IPS-20b (cell line): ENCODE data around the gene LRRC74B.
A peak's percentile ranks its signal among the peaks of the same experiment; 100 is the strongest.
"Not testable (repeated sequence)": the region's sequence is repeated elsewhere in the genome, so short reads cannot be mapped to it uniquely, and the experiment has no call there.

Source experiments
- H3K27ac ChIP-seq: one replicate; pipeline ENCODE4 v1.5.1; 2013; ENCODE audit warnings: low read length
- H3K27me3 ChIP-seq: 2 replicates; pipeline ENCODE4 v1.6.1; 2013; ENCODE audit warnings: mild to moderate bottlenecking, low read length, inconsistent platforms; ENCODE audit not compliant: insufficient read depth
- H3K36me3 ChIP-seq: 2 replicates; pipeline ENCODE4 v1.6.1; 2013; ENCODE audit warnings: low read depth, mild to moderate bottlenecking, inconsistent platforms, low read length, moderate library complexity; ENCODE audit not compliant: insufficient read depth
- H3K4me1 ChIP-seq: 2 replicates; pipeline ENCODE4 v1.6.1; 2013; ENCODE audit warnings: mild to moderate bottlenecking, control low read depth, inconsistent platforms, low read length, moderate library complexity; ENCODE audit not compliant: insufficient read depth
- H3K4me3 ChIP-seq: 2 replicates; pipeline ENCODE4 v1.5.1; 2013; ENCODE audit warnings: mild to moderate bottlenecking, low read length, inconsistent platforms
- H3K9ac ChIP-seq: 2 replicates; pipeline ENCODE4 v1.6.1; 2013; ENCODE audit warnings: low read depth, mild to moderate bottlenecking, inconsistent platforms, low read length, moderate library complexity
- H3K9me3 ChIP-seq: 2 replicates; pipeline ENCODE4 v1.6.1; 2013; ENCODE audit warnings: mild to moderate bottlenecking, low read depth, low read length, inconsistent platforms; ENCODE audit not compliant: insufficient read depth

The LRRC74B gene

DNA sequence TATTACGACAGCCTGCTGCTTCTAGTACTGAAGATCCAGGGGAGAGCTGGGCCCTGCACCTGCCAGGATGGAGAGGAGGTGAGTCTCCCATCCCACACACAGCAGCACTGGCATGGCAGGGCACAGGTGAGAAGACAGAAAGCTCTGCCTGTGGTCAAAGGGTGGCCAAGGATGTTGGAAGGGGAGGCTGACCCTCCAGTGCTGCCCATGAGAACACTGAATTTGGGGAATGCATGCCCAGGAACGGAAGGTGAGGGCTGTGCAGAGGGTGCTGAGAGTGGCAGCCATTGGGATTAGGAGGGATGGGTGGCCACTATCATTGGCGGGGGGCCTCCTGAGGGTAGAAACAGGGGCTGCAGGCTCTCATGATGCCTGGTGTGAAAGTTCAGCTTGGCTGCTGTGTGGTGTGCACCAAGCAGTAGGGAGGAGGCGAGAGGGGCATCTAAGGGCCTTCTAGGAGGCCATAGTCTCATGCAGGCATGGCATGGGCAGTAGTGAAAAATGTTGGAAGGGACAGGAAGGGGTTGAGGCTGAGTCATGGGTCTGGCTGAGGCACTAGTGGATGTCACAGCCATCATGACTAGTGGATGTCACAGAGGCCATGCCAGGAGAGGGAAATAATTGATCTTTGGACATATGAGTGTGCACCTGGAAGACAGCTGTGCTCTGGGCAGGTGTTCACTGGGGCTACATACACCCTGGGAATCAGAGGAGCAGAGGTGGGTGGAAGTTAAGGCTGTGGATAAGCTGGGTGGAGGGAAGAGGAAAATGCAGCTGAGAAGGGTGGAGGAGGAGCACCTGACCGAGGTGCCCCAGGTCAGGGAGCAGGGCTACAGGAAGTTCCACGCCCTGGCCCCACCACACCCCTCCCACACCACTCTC is 2.5 kb upstream of the LRRC74B start:
- H3K36me3 ChIP-seq = no peaks in the 10 kb centered on the region
- H3K27ac ChIP-seq = no peak overlapping the region
- H3K9ac ChIP-seq = no peak overlapping the region
- no peak overlapping the region for H3K4me3 ChIP-seq
- H3K9me3 ChIP-seq = no peaks in the 10 kb centered on the region
- H3K27me3 ChIP-seq = peaks cover 21% of the 10 kb centered on the region
- peaks cover 6% of the 10 kb centered on the region for H3K4me1 ChIP-seq

DNA sequence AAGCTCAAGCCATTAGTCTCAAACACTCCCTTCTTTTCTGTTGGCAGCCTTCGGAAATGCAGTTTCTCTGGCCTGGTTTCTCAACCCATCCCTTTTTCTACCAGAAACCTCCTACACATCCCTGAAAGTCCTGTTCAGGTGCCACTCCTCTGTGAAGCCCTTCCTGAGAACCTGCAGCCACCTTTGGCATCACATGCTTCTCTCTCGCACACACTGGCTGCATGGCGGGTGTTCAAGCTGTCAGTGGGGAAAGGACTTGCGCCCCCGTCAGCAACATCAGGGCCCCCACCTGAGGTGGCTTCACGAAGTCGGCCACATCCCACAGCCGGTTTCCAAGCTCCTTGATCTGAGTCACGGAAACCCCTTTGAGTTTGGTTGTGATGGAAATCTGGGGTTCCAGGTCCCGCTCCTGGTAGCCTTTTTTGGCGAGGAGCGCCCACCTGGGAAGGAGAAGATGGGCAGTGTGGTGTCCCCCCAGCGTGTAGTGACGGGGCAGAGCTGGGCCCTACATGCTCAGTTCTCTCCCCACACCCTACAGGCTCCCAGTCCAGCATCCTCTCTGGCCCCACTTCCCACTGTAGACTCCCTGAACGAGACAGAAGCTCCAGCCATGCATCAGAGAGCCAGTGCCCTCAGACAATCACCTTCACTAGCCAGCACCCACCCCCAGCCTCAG is 1.7 kb upstream of the LRRC74B start:
- H3K9me3 ChIP-seq = no peaks in the 10 kb centered on the region
- H3K27ac ChIP-seq = no peak overlapping the region
- peaks cover 21% of the 10 kb centered on the region for H3K27me3 ChIP-seq
- no peak overlapping the region for H3K9ac ChIP-seq
- no peaks in the 10 kb centered on the region for H3K36me3 ChIP-seq
- H3K4me1 ChIP-seq = peaks cover 6% of the 10 kb centered on the region
- no peak overlapping the region for H3K4me3 ChIP-seq

DNA sequence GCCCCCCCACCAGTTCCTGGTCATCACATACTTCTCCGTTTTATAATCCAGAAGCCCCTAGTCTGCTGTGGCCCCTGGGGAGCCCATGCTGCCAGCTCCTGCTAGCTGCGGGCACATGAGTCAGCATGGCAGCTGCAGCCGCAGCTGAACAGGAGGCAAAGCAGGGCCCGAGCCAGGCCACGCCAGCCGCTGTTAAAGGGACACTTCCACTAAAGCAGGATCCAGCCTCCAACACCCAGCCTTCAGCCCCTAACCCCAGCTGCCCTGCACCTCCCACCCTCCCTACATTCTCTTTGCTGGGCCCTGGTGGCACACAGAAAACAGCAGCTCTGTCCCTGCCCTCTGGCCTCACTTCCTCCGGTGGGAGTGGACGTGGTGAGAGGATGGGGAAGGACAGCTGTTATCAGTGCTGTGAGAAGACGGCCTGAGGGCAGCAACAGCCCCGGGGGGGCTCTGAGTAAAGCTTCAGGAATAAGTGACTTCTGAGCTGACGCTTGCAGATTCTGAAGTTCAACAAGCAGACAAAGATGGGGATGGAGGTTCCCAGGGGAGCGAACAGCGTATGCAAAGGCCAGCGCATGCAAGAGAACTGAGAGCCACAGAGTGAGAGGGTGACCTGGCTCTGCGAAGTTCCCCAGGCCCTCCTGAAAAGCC is 688 bp upstream of the LRRC74B start:
- no peaks in the 10 kb centered on the region for H3K36me3 ChIP-seq
- peaks cover 21% of the 10 kb centered on the region for H3K27me3 ChIP-seq
- H3K4me1 ChIP-seq = peaks cover 6% of the 10 kb centered on the region
- no peak overlapping the region for H3K9ac ChIP-seq
- peak overlapping the region; percentile 83 for H3K4me3 ChIP-seq
- no peaks in the 10 kb centered on the region for H3K9me3 ChIP-seq
- H3K27ac ChIP-seq = no peak overlapping the region

DNA sequence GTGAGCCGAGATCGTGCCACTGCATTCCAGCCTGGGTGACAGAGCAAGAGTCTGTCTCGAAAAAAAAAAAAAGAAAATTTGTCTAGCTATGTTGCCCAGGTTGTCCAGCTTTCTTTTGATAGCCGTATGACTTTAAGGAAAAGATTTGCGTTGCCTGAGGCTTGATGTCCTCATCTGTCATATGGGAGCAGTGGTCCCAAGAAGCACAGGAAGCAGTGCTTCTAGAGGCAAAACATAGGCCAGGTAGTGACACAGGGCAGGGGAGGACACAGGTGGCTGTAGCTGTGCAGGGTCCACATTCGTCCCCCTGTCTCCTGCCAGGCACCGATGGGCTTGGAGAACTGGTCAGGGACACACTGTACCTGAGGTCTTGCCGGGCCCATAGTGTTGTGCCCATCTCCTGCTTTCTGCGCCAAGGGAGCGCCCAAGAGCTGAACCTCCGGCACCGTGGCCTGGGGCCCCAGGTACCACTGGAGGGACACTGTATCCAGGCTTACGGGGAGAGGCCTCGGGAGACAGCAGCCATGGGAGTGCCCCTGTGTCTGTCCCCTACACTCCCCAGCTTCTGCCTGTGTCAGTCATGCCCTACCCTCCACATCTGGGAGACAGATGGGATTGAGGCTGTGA is 1.4 kb downstream of the LRRC74B start:
- no peak overlapping the region for H3K9ac ChIP-seq
- H3K27me3 ChIP-seq = peaks cover 21% of the 10 kb centered on the region

DNA sequence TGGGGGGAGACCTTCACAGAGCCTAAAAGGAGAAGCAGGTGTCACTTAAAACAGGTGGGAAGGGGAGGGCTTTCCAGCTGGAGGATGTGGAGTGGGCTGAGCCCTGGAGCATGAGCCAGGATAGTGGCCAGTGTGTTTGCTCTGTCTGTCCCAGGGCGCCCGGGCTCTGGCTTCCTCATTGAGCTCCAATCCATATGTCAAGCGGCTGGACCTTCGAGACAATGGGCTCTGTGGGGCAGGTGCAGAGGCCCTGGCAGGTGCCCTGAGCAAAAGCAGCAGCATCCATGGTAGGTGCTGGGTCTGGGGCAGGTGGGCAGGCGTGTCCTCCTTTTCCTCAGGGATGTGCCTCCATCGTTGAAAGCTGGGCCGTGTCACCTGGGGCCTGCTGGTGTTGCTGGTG is 2.0 kb downstream of the LRRC74B start:
- peaks cover 17% of the 10 kb centered on the region for H3K4me1 ChIP-seq
- no peak overlapping the region for H3K9ac ChIP-seq
- H3K9me3 ChIP-seq = no peaks in the 10 kb centered on the region
- no peak overlapping the region for H3K4me3 ChIP-seq
- peaks cover 21% of the 10 kb centered on the region for H3K27me3 ChIP-seq
- H3K36me3 ChIP-seq = no peaks in the 10 kb centered on the region
- no peak overlapping the region for H3K27ac ChIP-seq

More for the DNA sequence above, 1.4 kb downstream of the LRRC74B start:
- Histone ChIP-seq H3K9me3 (no peaks in the 10 kb centered on the region), H3K4me1 (peaks cover 16% of the 10 kb centered on the region), H3K4me3 (no peak overlapping the region), H3K27ac (no peak overlapping the region), H3K36me3 (no peaks in the 10 kb centered on the region)

DNA sequence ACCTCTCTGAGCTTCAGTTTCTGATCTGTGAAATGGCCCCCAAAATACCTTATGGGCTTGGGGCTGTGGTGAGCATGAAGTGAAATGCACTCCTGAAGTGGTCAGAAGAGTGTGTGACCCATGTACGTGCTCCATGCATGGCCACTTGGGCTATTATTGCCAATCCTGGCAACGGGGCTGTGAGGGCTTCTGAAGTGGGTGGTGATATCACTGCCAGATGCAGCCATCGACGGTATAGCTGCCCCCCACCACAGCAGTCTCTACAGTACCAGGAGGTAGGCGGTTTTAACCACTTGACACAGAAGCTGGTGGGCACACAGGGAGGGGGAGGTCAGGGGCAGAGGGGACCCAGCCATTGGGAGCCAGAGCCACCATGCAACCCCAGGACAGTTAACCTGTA is 2.7 kb downstream of the LRRC74B start:
- H3K4me1 ChIP-seq = peaks cover 17% of the 10 kb centered on the region
- H3K4me3 ChIP-seq, H3K9ac ChIP-seq, H3K9me3 ChIP-seq, H3K36me3 ChIP-seq, H3K27ac ChIP-seq: not testable (repeated sequence)
- H3K27me3 ChIP-seq = peaks cover 19% of the 10 kb centered on the region

DNA sequence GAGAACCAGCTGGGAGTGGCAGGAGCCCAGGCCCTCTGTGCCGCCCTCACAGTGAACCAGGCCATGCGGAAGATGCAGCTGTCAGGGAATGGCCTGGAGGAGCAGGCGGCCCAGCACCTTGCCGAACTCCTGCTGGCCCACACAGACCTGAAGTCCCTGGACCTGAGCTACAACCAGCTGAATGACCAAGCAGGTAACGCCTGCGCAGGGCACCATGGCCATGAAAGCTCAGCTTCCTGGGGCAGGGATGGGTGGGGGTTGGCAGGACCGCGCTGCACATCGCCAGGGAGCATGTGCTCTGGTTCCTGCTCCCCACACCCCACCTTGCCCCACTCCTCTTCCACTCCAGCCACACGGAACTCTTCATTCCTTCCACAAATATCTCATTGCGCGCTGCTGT is 3.2 kb downstream of the LRRC74B start:
- H3K27ac ChIP-seq, H3K4me3 ChIP-seq, H3K36me3 ChIP-seq, H3K9ac ChIP-seq, H3K9me3 ChIP-seq: not testable (repeated sequence)
- H3K27me3 ChIP-seq = peaks cover 14% of the 10 kb centered on the region
- H3K4me1 ChIP-seq = peaks cover 17% of the 10 kb centered on the region

DNA sequence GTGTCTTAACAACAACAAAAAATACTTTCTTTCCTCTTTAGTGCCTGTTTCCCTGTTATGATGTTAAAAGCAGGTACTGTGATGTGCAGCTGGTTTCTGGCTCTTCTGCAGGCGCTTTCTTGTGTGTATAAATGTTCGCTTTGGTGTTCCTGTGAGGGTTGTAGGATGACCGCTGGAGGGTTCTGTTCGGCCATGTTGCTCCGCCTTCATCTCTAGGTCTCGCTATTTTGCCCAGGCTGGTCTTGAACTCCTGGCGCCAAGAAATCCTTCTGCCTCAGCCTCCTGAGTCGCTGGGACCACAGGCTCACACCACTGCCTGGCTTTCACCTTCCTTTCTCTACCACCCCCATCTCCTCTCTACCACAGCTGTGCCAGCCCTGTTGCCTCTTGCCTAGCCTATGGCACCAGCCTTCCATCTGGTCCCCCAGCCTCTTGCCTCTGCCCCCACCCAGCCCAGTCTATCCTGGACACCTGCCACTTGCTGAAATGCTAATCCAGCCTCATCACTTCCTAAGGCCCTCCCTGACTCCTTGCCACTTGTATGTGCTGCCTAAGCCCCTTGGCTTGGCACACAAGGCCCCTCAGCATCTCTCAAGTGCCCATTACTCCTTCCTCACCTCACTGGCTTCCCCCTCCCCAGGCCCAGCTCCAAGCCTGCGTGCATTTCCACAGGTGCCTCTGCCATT is 5.5 kb downstream of the LRRC74B start:
- H3K27me3 ChIP-seq = no peaks in the 10 kb centered on the region
- H3K9me3 ChIP-seq = no peaks in the 10 kb centered on the region
- H3K27ac ChIP-seq = no peak overlapping the region
- H3K4me3 ChIP-seq = no peak overlapping the region; the same call in 1 of the 2 replicates
- peaks cover 10% of the 10 kb centered on the region for H3K4me1 ChIP-seq
- no peaks in the 10 kb centered on the region for H3K36me3 ChIP-seq
- no peak overlapping the region for H3K9ac ChIP-seq

DNA sequence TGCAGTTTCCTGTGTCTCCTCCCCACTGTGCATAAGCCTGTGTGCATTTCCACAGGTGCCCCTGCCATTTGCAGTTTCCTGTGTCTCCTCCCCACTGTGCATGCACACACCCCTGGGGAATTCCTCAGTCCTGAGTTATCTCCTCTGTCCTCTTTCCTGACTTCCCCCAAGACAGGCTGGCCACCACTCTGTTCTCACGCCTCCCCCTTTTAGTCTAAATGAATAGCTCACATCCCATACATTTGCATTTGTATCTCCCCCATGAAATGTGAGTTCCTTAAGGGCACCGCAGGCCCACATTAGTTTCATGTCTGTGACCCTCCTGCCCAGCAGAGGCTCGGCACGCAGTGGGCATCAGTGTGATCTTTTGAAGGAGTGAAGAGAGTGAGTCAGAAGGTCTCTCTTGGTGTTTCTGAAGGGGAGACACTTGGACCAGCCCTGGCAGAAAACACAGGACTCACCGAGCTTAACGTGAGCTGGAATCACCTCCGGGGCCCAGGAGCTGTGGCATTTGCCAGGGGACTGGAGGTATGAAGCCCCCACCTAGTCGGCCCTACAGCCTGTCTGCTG is 6.2 kb downstream of the LRRC74B start:
- Histone ChIP-seq H3K9me3 (no peaks in the 10 kb centered on the region), H3K27ac (no peak overlapping the region), H3K36me3 (no peaks in the 10 kb centered on the region), H3K4me1 (peaks cover 10% of the 10 kb centered on the region), H3K27me3 (no peaks in the 10 kb centered on the region), H3K4me3 (no peak overlapping the region; the same call in 1 of the 2 replicates), H3K9ac (no peak overlapping the region)

DNA sequence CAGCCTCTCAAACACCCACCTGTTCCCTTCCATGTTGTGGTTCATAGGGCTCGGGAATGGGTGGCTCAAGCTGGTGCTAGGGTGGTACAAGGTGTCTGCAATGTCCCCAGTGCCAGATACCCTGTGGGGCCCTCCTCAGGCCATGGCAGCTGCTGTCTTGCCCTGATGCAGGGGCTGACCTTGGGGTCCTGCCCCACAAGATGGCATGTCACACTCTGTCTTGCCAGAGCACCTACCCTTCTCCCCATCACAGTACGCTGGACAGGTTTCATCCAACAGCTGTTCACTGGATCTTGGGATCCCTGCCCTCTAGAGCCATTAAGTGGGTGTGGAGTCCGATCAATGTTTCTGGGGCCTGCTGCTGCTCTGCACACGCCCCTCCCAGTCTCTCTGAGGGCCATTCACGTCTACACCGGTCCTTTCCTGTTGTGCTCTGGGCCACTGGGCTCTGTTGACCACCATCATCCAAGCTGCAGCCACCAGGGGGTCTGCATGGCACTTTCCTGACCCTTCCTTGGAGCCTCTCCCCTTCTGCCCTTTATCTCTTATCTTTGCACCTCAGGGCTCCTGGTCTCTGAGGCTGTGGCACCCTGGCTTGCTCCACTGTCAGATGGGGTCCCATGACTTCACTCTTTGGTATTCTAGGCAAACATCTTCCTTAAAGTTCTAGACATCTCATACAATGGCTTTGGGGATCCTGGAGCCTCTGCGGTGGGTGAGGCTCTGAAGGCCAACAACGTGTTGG is 7.1 kb downstream of the LRRC74B start:
- Histone ChIP-seq H3K9ac (no peak overlapping the region), H3K27me3 (no peaks in the 10 kb centered on the region), H3K36me3 (no peaks in the 10 kb centered on the region), H3K4me1 (peaks cover 10% of the 10 kb centered on the region), H3K9me3 (no peaks in the 10 kb centered on the region), H3K4me3 (no peak overlapping the region), H3K27ac (no peak overlapping the region)
